ENCODE measurements around the gene CRYAA. TPM values are rescaled to one million over a fixed set of nuclear protein-coding genes. Genes with fewer than 3 reads are reported as not detected.
A peak's percentile ranks its signal among the peaks of the same experiment; 100 is the strongest.
"Not testable (repeated sequence)": the region's sequence is repeated elsewhere in the genome, so short reads cannot be mapped to it uniquely, and the experiment has no call there.

Gene CRYAA
- total and polyA plus RNA-seq, 2 of the 8 experiments (the other 6 are each of a cell fraction or from before 2014, with no cell fraction given) = not detected

- H3K9ac ChIP-seq (replicated peaks in 1 of 4; ENCODE audit: extremely low read depth in 1 of 4, low read depth in 3 of 4, low read length in 3 of 4); H4K8ac ChIP-seq (ENCODE audit: extremely low read depth, insufficient read depth, low read length); POLR2A ChIA-PET (ENCODE audit: partially characterized antibody); FAIRE-seq; H3K18ac ChIP-seq (ENCODE audit: extremely low read depth, low read length); H4K20me1 ChIP-seq (replicated peaks in 1 of 2; ENCODE audit: control insufficient read depth in 1 of 2, insufficient read depth in 2 of 2, low read length in 2 of 2); H2BK5ac ChIP-seq (ENCODE audit: low read depth, low read length); H3K23ac ChIP-seq (ENCODE audit: insufficient read length); H3K79me1 ChIP-seq (ENCODE audit: low read depth, low read length); H3K56ac ChIP-seq (replicated peaks; ENCODE audit: insufficient read length, low read depth, low read length); H3K23me2 ChIP-seq (ENCODE audit: low read depth, low read length); H3K27ac ChIP-seq (ENCODE audit: low read depth, low read length); H2BK20ac ChIP-seq (ENCODE audit: low read length); H3K36me3 ChIP-seq (ENCODE audit: control insufficient read depth in 2 of 4, insufficient read depth in 4 of 4, low read length in 3 of 4); H3K4ac ChIP-seq (replicated peaks; ENCODE audit: insufficient read length, low read depth, low read length); H3K9me3 ChIP-seq (ENCODE audit: insufficient read depth in 2 of 2, low read depth in 1 of 2, low read length in 1 of 2); H2BK12ac ChIP-seq (ENCODE audit: low read depth, low read length); H4K5ac ChIP-seq (ENCODE audit: insufficient read length, low read depth, low read length); CTCF ChIA-PET (ENCODE audit: partially characterized antibody); H3K14ac ChIP-seq (ENCODE audit: insufficient read length); H3K4me1 ChIP-seq (replicated peaks in 1 of 4; ENCODE audit: control insufficient read depth in 3 of 4, insufficient read depth in 4 of 4, low read length in 3 of 4); H2AFZ ChIP-seq (ENCODE audit: low read length); H2BK15ac ChIP-seq (ENCODE audit: low read length); H2BK120ac ChIP-seq (replicated peaks; ENCODE audit: low read depth, low read length); H3K27me3 ChIP-seq (replicated peaks in 1 of 4; ENCODE audit: control insufficient read depth in 3 of 4, extremely low read depth in 1 of 4, insufficient read depth in 3 of 4, low read length in 3 of 4); H3K79me2 ChIP-seq (ENCODE audit: control insufficient read depth in 1 of 2, insufficient read depth in 2 of 2, low read length in 2 of 2); H3K4me2 ChIP-seq (ENCODE audit: insufficient read depth in 1 of 2, low read depth in 2 of 2, low read length in 2 of 2); H4K91ac ChIP-seq (replicated peaks; ENCODE audit: insufficient read length, low read length); H3K4me3 ChIP-seq (ENCODE audit: extremely low read depth in 1 of 4, insufficient read depth in 2 of 4, low read depth in 3 of 4, low read length in 4 of 4); DNase-seq (ENCODE audit: low read depth in 1 of 2, low spot score in 2 of 2); H2AK5ac ChIP-seq (ENCODE audit: low read depth, low read length): not testable (repeated sequence)
- WGBS, 2 experiments (ENCODE audit: extremely low coverage in 1 of 2, insufficient coverage in 1 of 2, insufficient read length in 1 of 2, insufficient replicate concordance in 2 of 2, low coverage in 1 of 2, low lambda C conversion rate in 2 of 2, missing lambda C conversion rate in 1 of 2) = no CpG with 5 or more reads among the region's 10 CpGs
These were observed 34.3 kb upstream of the CRYAA start for GRCh38 chr21:43134520-43134919.

DNA sequence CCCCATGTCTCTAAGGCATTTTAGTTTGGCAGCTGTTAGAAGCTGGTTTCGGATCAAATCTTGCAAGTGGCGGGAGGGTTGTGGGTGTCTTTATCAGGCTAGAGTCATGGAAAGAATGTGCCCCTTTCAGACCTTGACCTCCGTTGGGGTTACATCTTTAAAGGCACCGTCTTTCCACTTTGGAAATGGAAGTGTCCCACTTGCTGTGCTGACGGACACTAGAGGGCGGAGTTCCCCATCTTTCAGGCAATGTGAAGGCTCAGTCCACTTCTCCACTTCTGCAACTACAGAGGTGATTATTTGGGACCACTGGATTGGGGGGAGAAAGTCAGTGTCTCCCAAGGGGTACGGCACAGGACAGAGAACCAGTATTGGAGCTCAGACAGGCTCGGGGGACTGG lies 29.9 kb upstream of the CRYAA start:
- H3K14ac ChIP-seq (ENCODE audit: insufficient read length); H2AFZ ChIP-seq (ENCODE audit: low read length); H3K4ac ChIP-seq (replicated peaks; ENCODE audit: insufficient read length, low read depth, low read length); H3K23ac ChIP-seq (ENCODE audit: insufficient read length); H3K27me3 ChIP-seq (replicated peaks in 1 of 4; ENCODE audit: control insufficient read depth in 3 of 4, extremely low read depth in 1 of 4, insufficient read depth in 3 of 4, low read length in 3 of 4); H2BK12ac ChIP-seq (ENCODE audit: low read depth, low read length); H3K23me2 ChIP-seq (ENCODE audit: low read depth, low read length); H3K9ac ChIP-seq (replicated peaks in 1 of 4; ENCODE audit: extremely low read depth in 1 of 4, low read depth in 3 of 4, low read length in 3 of 4); H3K79me1 ChIP-seq (ENCODE audit: low read depth, low read length); H3K4me2 ChIP-seq (ENCODE audit: insufficient read depth in 1 of 2, low read depth in 2 of 2, low read length in 2 of 2); H3K4me3 ChIP-seq (ENCODE audit: extremely low read depth in 1 of 4, insufficient read depth in 2 of 4, low read depth in 3 of 4, low read length in 4 of 4); H3K18ac ChIP-seq (ENCODE audit: extremely low read depth, low read length); H3K79me2 ChIP-seq (ENCODE audit: control insufficient read depth in 1 of 2, insufficient read depth in 2 of 2, low read length in 2 of 2); H4K5ac ChIP-seq (ENCODE audit: insufficient read length, low read depth, low read length); H2BK5ac ChIP-seq (ENCODE audit: low read depth, low read length); H3K36me3 ChIP-seq (ENCODE audit: control insufficient read depth in 2 of 4, insufficient read depth in 4 of 4, low read length in 3 of 4); H4K20me1 ChIP-seq (replicated peaks in 1 of 2; ENCODE audit: control insufficient read depth in 1 of 2, insufficient read depth in 2 of 2, low read length in 2 of 2); H2BK20ac ChIP-seq (ENCODE audit: low read length); H4K8ac ChIP-seq (ENCODE audit: extremely low read depth, insufficient read depth, low read length); H3K4me1 ChIP-seq (replicated peaks in 1 of 4; ENCODE audit: control insufficient read depth in 3 of 4, insufficient read depth in 4 of 4, low read length in 3 of 4); H3K27ac ChIP-seq (ENCODE audit: low read depth, low read length); H4K91ac ChIP-seq (replicated peaks; ENCODE audit: insufficient read length, low read length); POLR2A ChIA-PET (ENCODE audit: partially characterized antibody); H3K9me3 ChIP-seq (ENCODE audit: insufficient read depth in 2 of 2, low read depth in 1 of 2, low read length in 1 of 2); H2BK15ac ChIP-seq (ENCODE audit: low read length); DNase-seq (ENCODE audit: low read depth in 1 of 2, low spot score in 2 of 2); CTCF ChIA-PET (ENCODE audit: partially characterized antibody); H2AK5ac ChIP-seq (ENCODE audit: low read depth, low read length); H3K56ac ChIP-seq (replicated peaks; ENCODE audit: insufficient read length, low read depth, low read length); H2BK120ac ChIP-seq (replicated peaks; ENCODE audit: low read depth, low read length): not testable (repeated sequence)
- no CpG with 5 or more reads among the region's 8 CpGs for WGBS, 2 experiments (ENCODE audit: extremely low coverage in 1 of 2, insufficient coverage in 1 of 2, insufficient read length in 1 of 2, insufficient replicate concordance in 2 of 2, low coverage in 1 of 2, low lambda C conversion rate in 2 of 2, missing lambda C conversion rate in 1 of 2)
- peak; percentile 90 for FAIRE-seq
